Stimulated activated CD8-positive, alpha-beta memory T cell treated with anti-CD3 and anti-CD28 coated beads, Interleukin-12 subunit alpha, Interleukin-12 subunit beta, amount 100 ng/mL, for 4 hours (primary cell): ENCODE data around the gene FRMD6.
"Not testable (repeated sequence)": the region's sequence is repeated elsewhere in the genome, so short reads cannot be mapped to it uniquely, and the experiment has no call there.

Experiments
- DNase-seq: peaks from one replicate; pipeline ENCODE4 v3.0.0-alpha.2; 2020; ENCODE audit warnings: low read depth

FRMD6 gene

GRCh38 chr14:51630987-51631386 is 20.7 kb upstream of the FRMD6 start:
- DNase-seq: no peak

DNA sequence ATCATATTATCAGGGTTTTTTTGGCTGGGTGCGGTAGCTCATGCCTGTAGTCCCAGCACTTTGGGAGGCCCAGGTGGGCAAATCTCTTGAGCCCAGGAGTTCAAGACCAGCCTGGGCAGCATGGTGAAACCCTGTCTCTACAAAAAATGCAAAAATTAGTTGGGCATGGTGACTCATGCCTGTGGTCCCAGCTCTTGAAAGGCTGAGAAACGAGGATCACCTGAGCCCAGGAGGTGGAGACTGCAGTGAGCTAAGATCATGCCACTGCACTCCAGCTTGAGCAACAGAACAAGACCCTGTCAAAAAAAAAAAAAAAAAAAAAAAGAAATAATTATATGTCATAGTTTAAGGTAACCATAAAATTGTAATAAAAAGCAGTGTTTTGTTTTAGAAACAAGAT is 18.4 kb upstream of the FRMD6 start:
- DNase-seq: not testable (repeated sequence)

- no peak for DNase-seq
Observed at GRCh38 chr14:51636109-51636508, 15.6 kb upstream of the FRMD6 start.

DNA sequence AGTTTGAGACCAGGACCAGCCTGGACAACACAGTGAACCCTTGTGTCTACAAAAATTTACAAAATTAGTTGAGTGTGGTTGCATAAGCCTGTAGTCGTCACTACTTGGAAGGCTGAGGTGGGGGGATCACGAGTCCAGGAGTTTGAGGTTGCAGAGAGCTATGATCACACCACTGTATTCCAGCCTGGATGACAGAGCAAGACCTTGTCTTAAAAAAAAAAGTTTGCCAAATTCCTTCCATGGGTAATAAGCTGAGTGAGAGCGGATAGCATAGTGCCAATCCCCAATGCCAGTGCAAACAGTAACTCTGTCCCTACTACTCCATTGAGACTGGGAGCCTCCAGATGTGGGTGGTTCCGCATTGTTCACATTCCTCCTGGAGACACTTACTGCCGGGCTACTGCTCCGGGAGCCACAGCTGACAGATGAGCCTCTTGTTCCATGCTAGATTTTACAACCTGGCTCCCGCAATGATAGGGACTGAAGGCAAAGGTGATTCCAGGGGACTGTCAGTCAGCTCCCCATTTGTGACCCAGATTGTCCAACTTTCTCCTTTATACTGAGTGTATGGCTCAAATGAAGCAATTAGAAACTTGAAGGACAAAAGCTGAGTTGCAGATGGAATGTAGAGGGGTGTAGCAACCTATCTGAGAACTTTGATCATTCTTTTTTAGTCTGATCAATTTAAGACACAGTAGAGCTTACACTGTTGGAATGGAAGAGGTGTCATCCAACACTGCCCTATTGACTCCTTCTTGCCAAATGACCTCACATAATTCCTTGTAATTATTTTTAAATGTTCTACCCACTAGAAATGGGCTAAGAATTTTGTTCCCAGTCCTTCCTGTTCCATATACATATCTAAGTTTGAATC is 13.4 kb upstream of the FRMD6 start:
- DNase-seq: no peak

GRCh38 chr14:51639668-51640316 is 11.9 kb upstream of the FRMD6 start:
- no peak for DNase-seq

- no peak for DNase-seq
Observed at GRCh38 chr14:51643140-51643539, 8.6 kb upstream of the FRMD6 start.

DNA sequence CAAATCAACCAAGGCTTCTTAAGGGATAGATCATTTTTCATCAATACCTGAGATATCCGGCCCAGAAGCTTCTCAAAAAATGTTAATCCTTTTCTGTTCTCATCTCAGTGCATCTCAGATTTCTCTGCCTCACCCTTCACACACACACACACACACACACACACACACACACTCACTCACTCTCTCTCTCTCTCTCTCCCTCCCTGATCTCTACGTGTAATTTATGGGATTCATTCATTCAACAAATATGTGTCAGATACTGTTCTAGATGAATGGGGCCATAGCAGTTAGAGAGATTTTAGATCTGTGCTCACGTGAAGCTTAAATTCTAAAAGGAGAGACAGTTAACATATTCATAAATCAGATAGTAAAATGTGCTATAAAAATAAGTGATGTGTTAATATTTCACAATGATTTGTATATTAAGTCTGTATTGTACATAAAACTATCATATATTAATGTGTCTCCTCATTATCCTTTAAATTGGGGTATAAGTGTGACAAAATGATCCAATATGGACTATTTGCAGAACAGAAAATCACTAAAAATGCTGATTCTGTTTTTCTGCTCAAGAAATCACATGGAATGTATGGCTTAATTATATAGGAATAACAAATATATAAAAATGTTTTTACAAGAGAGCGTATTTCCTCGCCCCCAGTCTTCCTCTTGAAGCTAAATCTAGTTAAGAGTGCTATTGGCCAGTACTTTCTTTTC is 7.3 kb upstream of the FRMD6 start:
- DNase-seq: no peak

- no peak for DNase-seq
Observed at GRCh38 chr14:51648296-51648695, 3.4 kb upstream of the FRMD6 start.

- DNase-seq: no peak
Observed at GRCh38 chr14:51650716-51651387, 858 bp upstream of the FRMD6 start.

DNA sequence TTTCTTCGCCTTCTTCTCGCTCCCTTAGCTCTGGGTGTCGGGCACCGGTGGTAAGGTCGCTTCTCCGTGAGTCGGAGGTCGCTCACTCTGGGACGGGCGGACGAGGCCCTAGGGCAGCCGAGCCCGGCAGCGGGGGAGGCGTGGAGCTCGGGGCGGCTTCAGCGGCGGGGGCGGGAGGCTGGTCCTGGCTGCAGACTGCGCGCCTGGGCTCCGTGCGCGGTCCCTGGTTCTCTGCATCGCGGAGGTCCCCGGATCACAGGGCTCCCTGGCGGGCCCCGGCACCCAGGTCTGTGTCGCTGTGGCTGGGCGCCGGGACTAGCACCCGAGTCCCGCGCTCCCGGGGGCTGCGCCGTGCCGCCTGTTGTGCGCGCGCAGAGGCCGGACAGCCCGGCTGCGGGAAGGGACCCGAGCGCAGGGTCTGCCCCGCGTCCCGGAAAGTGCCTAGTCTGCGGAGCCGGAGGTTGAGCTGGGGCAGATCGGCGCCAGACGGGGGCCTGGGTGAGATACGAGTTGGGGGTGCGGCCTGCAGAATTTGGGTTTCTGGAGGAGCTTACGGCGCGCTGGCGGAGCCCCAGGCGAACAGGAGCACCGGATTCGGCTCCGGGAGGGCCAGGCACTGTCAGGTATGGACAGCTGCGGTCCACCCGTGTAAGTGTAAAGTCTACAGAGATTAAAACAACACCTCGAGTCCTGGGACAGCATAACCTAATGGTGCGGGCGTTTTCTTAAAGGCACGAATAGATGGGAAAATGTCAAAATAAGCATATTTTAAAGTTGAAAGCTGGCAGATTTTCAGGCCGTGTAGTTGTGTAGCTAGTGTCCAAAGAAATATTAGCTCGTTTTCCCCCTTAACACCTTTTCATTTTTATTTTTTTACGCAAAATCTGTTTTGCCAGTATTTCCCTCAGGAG is 713 bp downstream of the FRMD6 start:
- DNase-seq: no peak

GRCh38 chr14:51653079-51653774 is 1.5 kb downstream of the FRMD6 start:
- DNase-seq: no peak

GRCh38 chr14:51653775-51654532 is 2.2 kb downstream of the FRMD6 start:
- no peak for DNase-seq

DNA sequence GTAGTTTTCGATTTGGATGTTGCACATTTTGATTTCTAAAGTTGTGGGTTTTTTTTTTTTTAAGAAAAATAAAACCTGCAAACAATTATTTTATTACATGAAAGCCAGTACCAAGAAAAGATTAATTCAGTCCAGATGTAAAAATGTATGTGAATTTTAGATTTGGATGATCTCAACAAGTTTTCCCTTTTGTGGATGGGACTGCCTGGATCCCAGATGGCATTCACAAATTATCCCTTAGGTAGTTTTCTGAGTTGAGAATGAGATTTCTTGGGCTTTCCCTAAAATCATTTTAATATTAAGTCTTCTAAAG is 2.8 kb downstream of the FRMD6 start:
- no peak for DNase-seq

GRCh38 chr14:51657762-51658161 is 6.1 kb downstream of the FRMD6 start:
- DNase-seq: no peak

- DNase-seq: no peak
Observed at GRCh38 chr14:51658441-51659173, 6.9 kb downstream of the FRMD6 start.

DNA sequence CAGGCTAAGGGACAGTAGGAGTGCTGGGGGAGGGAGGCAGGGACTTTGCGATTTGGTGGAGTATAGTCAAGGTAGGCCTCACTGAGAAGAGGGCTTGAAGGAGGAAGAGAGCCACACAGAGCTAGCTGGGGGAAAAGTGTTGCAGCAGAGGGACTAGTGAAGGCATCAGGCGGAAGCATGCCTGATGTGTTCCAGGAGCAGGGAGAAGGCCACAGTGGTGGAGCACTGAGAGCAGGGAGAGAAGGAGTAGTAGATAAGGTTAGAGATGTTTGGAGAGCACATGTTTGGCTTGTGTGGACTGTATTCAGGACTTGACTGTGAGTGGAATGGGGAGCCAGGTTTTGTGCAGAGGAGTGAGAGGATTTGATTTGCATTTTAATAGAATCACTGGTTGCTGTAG is 9.0 kb downstream of the FRMD6 start:
- no peak for DNase-seq

- no peak for DNase-seq
Observed at GRCh38 chr14:51661504-51661903, 9.8 kb downstream of the FRMD6 start.

DNA sequence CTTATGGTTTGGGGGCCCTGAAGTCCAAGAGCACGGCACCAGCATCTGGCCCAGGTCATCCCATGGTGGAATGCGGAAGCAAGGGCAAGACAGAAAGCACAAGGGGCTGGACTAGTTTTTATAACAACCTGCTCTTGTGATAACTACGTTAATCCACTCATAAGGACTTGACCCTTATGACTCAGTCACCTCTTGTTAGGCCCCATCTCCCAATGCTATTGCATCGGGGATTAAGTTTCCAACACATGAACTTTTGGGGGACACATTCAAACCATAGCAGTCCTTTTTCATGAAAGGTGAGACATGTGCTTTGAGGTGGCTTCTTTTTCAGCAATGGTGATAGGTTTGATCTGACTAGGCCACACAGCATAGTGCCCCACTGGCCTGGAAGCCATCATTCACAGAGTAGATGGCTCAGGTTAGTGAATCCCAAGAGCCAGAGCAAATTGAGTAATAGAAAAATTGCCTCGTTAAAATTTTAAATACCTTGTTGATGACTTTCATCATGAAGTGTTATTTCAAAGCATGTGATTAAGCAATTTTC is 12.1 kb downstream of the FRMD6 start:
- DNase-seq: no peak

GRCh38 chr14:51666070-51666469 is 14.4 kb downstream of the FRMD6 start:
- no peak for DNase-seq
